Activated T-cell treated with anti-CD3 and anti-CD28 coated beads for 24 hours (primary cell): Measurements from ENCODE around the gene SMAP1.

ENCODE experiments used
- DNase-seq: peaks from one replicate; pipeline ENCODE4 v3.0.0-alpha.2; 2020; ENCODE audit warnings: low read depth

SMAP1 gene

GRCh38 chr6:70684794-70685493 is 17.3 kb downstream of the SMAP1 start:
- no peak for DNase-seq

- no peak for DNase-seq
Observed at GRCh38 chr6:70685494-70686180, 18.0 kb downstream of the SMAP1 start.

GRCh38 chr6:70686548-70687133 is 19.0 kb downstream of the SMAP1 start:
- no peak for DNase-seq

- DNase-seq, result no peak
Observed at GRCh38 chr6:70693887-70694286, 26.2 kb downstream of the SMAP1 start.

GRCh38 chr6:70694371-70694770 is 26.7 kb downstream of the SMAP1 start:
- no peak for DNase-seq

- DNase-seq, result no peak
Observed at GRCh38 chr6:70700922-70701876, 33.5 kb downstream of the SMAP1 start.

GRCh38 chr6:70705772-70706171 is 38.1 kb downstream of the SMAP1 start:
- no peak for DNase-seq

GRCh38 chr6:70706491-70707123 is 38.9 kb downstream of the SMAP1 start:
- no peak for DNase-seq

- DNase-seq, result no peak
Observed at GRCh38 chr6:70707893-70708292, 40.2 kb downstream of the SMAP1 start.

GRCh38 chr6:70708448-70708847 is 40.8 kb downstream of the SMAP1 start:
- no peak for DNase-seq

- DNase-seq, result no peak
Observed at GRCh38 chr6:70709826-70710225, 42.1 kb downstream of the SMAP1 start.

- DNase-seq, result no peak
Observed at GRCh38 chr6:70714716-70715257, 47.1 kb downstream of the SMAP1 start.

- no peak for DNase-seq
Observed at GRCh38 chr6:70717038-70717801, 49.5 kb downstream of the SMAP1 start.

- no peak for DNase-seq
Observed at GRCh38 chr6:70724524-70724923, 56.8 kb downstream of the SMAP1 start.

GRCh38 chr6:70725817-70726415 is 58.2 kb downstream of the SMAP1 start:
- no peak for DNase-seq

- DNase-seq, result no peak
Observed at GRCh38 chr6:70734381-70734780, 66.7 kb downstream of the SMAP1 start.

- DNase-seq, result no peak
Observed at GRCh38 chr6:70734979-70735378, 67.3 kb downstream of the SMAP1 start.

- no peak for DNase-seq
Observed at GRCh38 chr6:70735513-70735912, 67.8 kb downstream of the SMAP1 start.

- DNase-seq, result no peak
Observed at GRCh38 chr6:70738028-70738427, 70.3 kb downstream of the SMAP1 start.

- DNase-seq, result no peak
Observed at GRCh38 chr6:70739534-70739933, 71.9 kb downstream of the SMAP1 start.
